K562 (cell line): ENCODE data around the gene LUC7L3. TPM values are rescaled to one million over a fixed set of nuclear protein-coding genes. Genes with fewer than 3 reads are reported as not detected.

Source experiments
- ATAC-seq: fragments of 200-7000 bp; cut with Tn5 transposase; 3 replicates; pipeline ENCODE4 v1.9.1; 2020; ENCODE audit warnings: moderate library complexity
- BruUV-seq: library from RNA; stranded (reverse); fragments of 400-500 nt; replicated peaks from 2 replicates; lab custom pipeline; 2021; lab: Mats Ljungman, UMichigan
- CTCF ChIA-PET: fragments of 300-600 bp; formaldehyde crosslinking; extraction: SDS; loops from one replicate; lab custom pipeline; 2021; ENCODE audit warnings: low intra/inter-chr PET ratio; lab: Yijun Ruan, JAX
- POLR2A ChIA-PET: fragments of 300-600, 350-650 bp; sonication (Branson Sonifier 250); formaldehyde crosslinking; extraction: SDS; loops from one replicate; lab custom pipeline; 2021; ENCODE audit warnings: antibody characterized with exemption, inconsistent platforms; lab: Yijun Ruan, JAX
- DNase-seq, 4 experiments: peaks; one replicate each; pipeline versions ENCODE4 v3.0.0 to v3.0.0-alpha.2; 2011 to 2018; ENCODE audit warnings: low spot score in 3 of 4, mixed read lengths in 3 of 4; ENCODE audit errors: extremely low read depth in 1 of 4
- FAIRE-seq: peaks from 2 replicates; lab custom pipeline; 2011; peaks lifted over from hg19 to GRCh38; lab: Jason Lieb, UNC
- H2AFZ ChIP-seq: 2 replicates; pipeline ENCODE4 v1.6.0; 2011; ENCODE audit warnings: low read depth, low read length, control low read depth, inconsistent platforms
- H3K27ac ChIP-seq: fragments of 200-600 bp; 3 replicates; pipeline ENCODE4 v1.8.0; 2011; ENCODE audit warnings: low read depth, mild to moderate bottlenecking, control low read depth, inconsistent platforms, low read length, moderate library complexity, mixed read lengths; ENCODE audit errors: extremely low read depth
- H3K27me3 ChIP-seq, 2 experiments: fragments of 300-600 bp in 1 of 2; 2 replicates in 1 of 2; 3 replicates in 1 of 2; pipeline versions ENCODE4 v1.6.0 to v1.8.0; 2011; ENCODE audit warnings: inconsistent platforms in 2 of 2, low read length in 2 of 2, mild to moderate bottlenecking in 1 of 2, mixed read lengths in 1 of 2, moderate library complexity in 1 of 2; ENCODE audit not compliant: control insufficient read depth in 2 of 2, insufficient read depth in 2 of 2
- H3K36me3 ChIP-seq: fragments of 300-600 bp; 3 replicates; pipeline ENCODE4 v1.8.0; 2011; ENCODE audit warnings: mild to moderate bottlenecking, low read length, inconsistent platforms; ENCODE audit not compliant: control insufficient read depth, insufficient read depth
- H3K4me1 ChIP-seq, 2 experiments: fragments of 200-600 bp in 1 of 2; replicated peaks in 1 of 2; 2 replicates in 1 of 2; 3 replicates in 1 of 2; pipeline versions ENCODE4 v1.5.1 to v1.8.0; 2011; ENCODE audit warnings: inconsistent platforms in 2 of 2, low read length in 2 of 2, mild to moderate bottlenecking in 1 of 2, mixed read lengths in 1 of 2, moderate library complexity in 1 of 2; ENCODE audit not compliant: control insufficient read depth in 2 of 2, insufficient read depth in 2 of 2
- H3K4me2 ChIP-seq: 2 replicates; pipeline ENCODE4 v1.6.1; 2011; ENCODE audit warnings: low read length, control low read depth, inconsistent platforms, mixed read lengths; ENCODE audit not compliant: insufficient read depth
- H3K4me3 ChIP-seq: fragments of 200-600 bp; sonication (generic), shearing (Covaris generic); 2 replicates; pipeline ENCODE4 v1.5.1; 2016; ENCODE audit warnings: control low read depth, inconsistent platforms
- H3K79me2 ChIP-seq: fragments of 200-600 bp; 3 replicates; pipeline ENCODE4 v1.8.0; 2011; ENCODE audit warnings: low read length, inconsistent platforms; ENCODE audit not compliant: control insufficient read depth, insufficient read depth
- H3K9ac ChIP-seq, 2 experiments: 2 replicates each; pipeline versions ENCODE4 v1.6.0 to v1.6.1; 2011; ENCODE audit warnings: low read depth in 2 of 2, low read length in 2 of 2, control low read depth in 1 of 2, inconsistent platforms in 1 of 2, mild to moderate bottlenecking in 1 of 2, mixed read lengths in 1 of 2; ENCODE audit not compliant: insufficient read depth in 1 of 2
- H3K9me1 ChIP-seq: one replicate; pipeline ENCODE4 v1.6.0; 2011; ENCODE audit warnings: inconsistent platforms, mild to moderate bottlenecking, low read length, moderate library complexity; ENCODE audit not compliant: control insufficient read depth, insufficient read depth
- H3K9me3 ChIP-seq: replicated peaks from 2 replicates; pipeline ENCODE4 v1.5.1; 2011; ENCODE audit warnings: low read depth, low read length, inconsistent platforms; ENCODE audit not compliant: control insufficient read depth, insufficient read depth
- H4K20me1 ChIP-seq: replicated peaks from 2 replicates; pipeline ENCODE4 v1.6.1; 2011; ENCODE audit warnings: low read length, inconsistent platforms, mixed read lengths; ENCODE audit not compliant: control insufficient read depth, insufficient read depth
- FOXP4 ChIP-seq: sonication (generic); formaldehyde crosslinking; IDR thresholded peaks from 2 replicates; pipeline ENCODE4 v1.8.0; 2022; ENCODE audit warnings: mild to moderate bottlenecking, missing genetic modification reagents, borderline replicate concordance
- PTTG1 ChIP-seq: fragments of 450-650 bp; IDR thresholded peaks from 2 replicates; pipeline ENCODE4 v1.6.1; 2016; ENCODE audit warnings: low read depth, mild to moderate bottlenecking, missing genetic modification characterization, missing compliant biosample characterization
- ZNF212 ChIP-seq: fragments of 450-650 bp; formaldehyde crosslinking; IDR thresholded peaks from 2 replicates; pipeline ENCODE4 v1.4.0; 2020; ENCODE audit warnings: mild to moderate bottlenecking
- WGBS: fragments of 100-300 bp; shearing (Covaris generic); methylation state at CpG from one replicate; pipeline ENCODE4 v1.1.6; 2016; ENCODE audit warnings: low coverage, mixed read lengths; ENCODE audit not compliant: insufficient coverage; ENCODE audit errors: missing lambda C conversion rate; 5-methylcytosine and 5-hydroxymethylcytosine counted together
- in situ Hi-C: fragments of 300-500 bp; cut with MboI; formaldehyde crosslinking; loops from 4 replicates; pipeline ENCODE4 v1.15.0; 2018; ENCODE audit warnings: inconsistent platforms, mixed read lengths
- intact Hi-C: fragments of 100-400 bp; cut with micrococcal nuclease; formaldehyde crosslinking; loops from 2 replicates; pipeline ENCODE4 v1.14.2; 2022
- polyA plus RNA-seq, 8 experiments: library from polyadenylated mRNA; depleted of rRNA in 4 of 8; stranded (reverse) in 5 of 8; unstranded in 3 of 8; fragments of >200 nt; fragmentation: Nextera tagmentation in 2 of 8; fragmentation: Illumina TruSeq in 1 of 8; extraction: Ambion mirVana in 2 of 8; extraction: Trizol in 1 of 8; gene quantifications; 2 replicates each; pipeline versions ENCODE4 v1.2.1 to v1.2.3, GENCODE V29; 2011 to 2014; ENCODE audit warnings: inconsistent platforms in 1 of 8, missing spikeins in 1 of 8
- total RNA-seq, 7 experiments: library from RNA; depleted of rRNA in 6 of 7; stranded (reverse); fragments of >200 nt in 6 of 7; fragmentation: Illumina TruSeq in 2 of 7; extraction: Trizol in 2 of 7; gene quantifications; 2 replicates each; pipeline versions ENCODE4 v1.2.1 to v1.2.3, GENCODE V29; 2011 to 2021; ENCODE audit warnings: low replicate concordance in 1 of 7

Gene LUC7L3
- total and polyA plus RNA-seq, 9 of the 15 experiments (the other 6 are each of a cell fraction or from before 2014, with no cell fraction given) = 80.8 to 284 (median 127) TPM

DNA sequence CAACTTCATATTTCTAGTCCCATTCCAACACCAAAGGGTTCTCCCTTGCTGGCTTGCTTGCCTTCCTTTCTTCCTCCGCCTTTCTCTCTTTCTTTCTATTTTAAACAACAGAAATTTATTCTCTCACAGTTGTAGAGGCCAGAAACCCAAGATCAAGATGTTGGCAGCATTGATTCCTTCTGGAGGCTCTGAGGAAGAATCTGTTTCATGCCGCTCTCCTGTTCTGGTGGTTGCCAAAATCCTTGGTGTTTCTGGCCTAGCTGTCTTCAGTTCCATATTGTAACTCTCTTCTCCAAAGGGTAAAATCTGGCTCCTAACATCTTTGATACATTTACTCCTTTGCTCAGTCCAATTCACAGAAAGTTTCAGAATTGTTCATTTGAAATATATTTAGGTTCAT, 50.9 kb downstream of the LUC7L3 start:
- H4K20me1 ChIP-seq = no peaks in the 10 kb centered on the region
- ATAC-seq (no peak), DNase-seq (no peak), FAIRE-seq (no peak)
- H2AFZ ChIP-seq = no peak overlapping the region
- 84% methylated on average over 2 of the region's 2 CpGs for WGBS
- ChIA-PET POLR2A (no interaction called here), CTCF (no interaction called here)
- no peak overlapping the region for H3K4me2 ChIP-seq
- H3K27ac ChIP-seq = no peak overlapping the region
- H3K4me1 ChIP-seq = peaks cover 0 to 4% of the 10 kb centered on the region in 2 experiments; a peak in 2 of 5 replicates
- no peak for TF ChIP-seq PTTG1
- TF ChIP-seq ZNF212 = no peak
- TF ChIP-seq FOXP4 = no peak
- H3K4me3 ChIP-seq = no peak overlapping the region
- BruUV-seq = no TSS peak
- intact Hi-C loops = no loop called here
- no peaks in the 10 kb centered on the region for H3K27me3 ChIP-seq
- no peaks in the 10 kb centered on the region for H3K36me3 ChIP-seq
- H3K9me3 ChIP-seq = no peaks in the 10 kb centered on the region
- in situ Hi-C loops = no loop called here
- H3K79me2 ChIP-seq = no peaks in the 10 kb centered on the region
- no peak overlapping the region for H3K9ac ChIP-seq
- no peaks in the 10 kb centered on the region for H3K9me1 ChIP-seq
